Epidermal melanocyte (primary cell): ENCODE results near the gene CDK3.
"Not testable (repeated sequence)": the region's sequence is repeated elsewhere in the genome, so short reads cannot be mapped to it uniquely, and the experiment has no call there.

ENCODE experiments used
- DNase-seq: peaks from one replicate; pipeline ENCODE4 v3.0.0; 2011; ENCODE audit warnings: low spot score; ENCODE audit not compliant: insufficient read length

CDK3 gene

DNA sequence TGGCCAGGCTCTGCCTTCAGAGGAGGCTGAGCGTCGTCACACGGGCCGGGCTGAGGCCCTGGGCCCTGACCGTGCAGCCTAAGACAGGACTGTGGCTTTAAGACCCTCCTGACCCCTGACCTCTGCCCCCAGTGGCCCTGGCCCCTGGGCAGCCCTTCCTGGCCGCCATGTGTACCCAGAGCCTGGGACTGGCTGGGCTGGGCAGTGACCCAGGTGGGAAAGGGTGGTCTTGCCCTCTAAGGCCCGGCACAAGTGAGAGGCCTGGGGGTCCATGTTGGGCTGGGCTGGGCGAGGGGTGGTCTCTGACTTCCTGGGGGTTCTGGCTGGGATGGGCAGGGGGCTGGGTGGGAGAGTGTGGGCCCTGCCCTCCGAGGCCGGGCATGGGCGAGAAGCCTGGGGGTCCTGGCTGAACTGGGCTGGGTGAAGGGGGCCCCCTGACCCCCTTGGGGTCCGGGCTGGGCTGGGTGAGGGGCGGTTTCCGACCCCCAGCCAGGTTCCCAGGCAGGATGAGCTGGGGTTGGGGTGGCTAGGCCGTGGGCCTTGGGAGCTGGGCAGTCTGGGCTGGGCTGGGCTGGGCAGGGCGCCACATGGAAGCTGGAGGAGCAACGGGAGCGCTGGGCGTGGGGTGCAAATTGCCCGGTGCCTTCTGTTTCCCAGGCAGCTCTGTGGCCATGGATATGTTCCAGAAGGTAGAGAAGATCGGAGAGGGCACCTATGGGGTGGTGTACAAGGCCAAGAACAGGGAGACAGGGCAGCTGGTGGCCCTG lies at the start of gene CDK3:
Gene CDK3 (plus strand): TSS at position 101 of the 767 bp plus-strand sequence. CDS start 571 bp downstream, at position 672.
- peak; percentile 1 for DNase-seq

DNA sequence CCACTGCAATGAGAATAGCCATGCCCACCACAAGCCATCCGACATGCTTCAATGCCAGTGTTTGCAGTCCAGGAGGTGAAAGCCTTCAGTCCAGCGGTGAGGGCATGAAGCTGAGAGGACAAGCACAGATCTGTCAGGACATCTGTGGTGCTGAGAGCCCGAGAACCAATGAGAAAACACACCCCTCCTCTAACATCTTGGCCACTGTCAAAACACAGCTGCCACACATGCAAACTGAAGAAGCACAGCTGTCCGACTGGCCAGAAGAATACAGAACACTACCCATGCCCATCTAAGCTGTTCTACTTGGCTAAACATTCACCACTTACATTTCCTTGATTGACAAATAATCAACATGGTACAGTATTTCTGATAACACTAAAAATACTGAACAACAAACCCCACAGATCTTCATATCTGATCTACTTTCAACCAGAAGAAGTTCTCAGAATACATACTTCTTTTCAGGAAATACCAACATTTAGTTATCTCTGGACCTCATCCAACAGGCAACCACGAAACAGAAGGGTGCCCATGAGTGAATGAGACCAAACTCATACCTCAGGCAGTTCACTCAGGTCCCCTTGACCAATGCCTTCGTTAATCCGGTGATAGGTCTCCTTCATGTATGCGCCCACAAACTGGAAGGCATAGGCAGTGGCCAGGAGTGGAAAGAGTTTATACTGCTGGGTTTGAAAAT lies 49.6 kb upstream of the CDK3 start:
- no peak for DNase-seq

DNA sequence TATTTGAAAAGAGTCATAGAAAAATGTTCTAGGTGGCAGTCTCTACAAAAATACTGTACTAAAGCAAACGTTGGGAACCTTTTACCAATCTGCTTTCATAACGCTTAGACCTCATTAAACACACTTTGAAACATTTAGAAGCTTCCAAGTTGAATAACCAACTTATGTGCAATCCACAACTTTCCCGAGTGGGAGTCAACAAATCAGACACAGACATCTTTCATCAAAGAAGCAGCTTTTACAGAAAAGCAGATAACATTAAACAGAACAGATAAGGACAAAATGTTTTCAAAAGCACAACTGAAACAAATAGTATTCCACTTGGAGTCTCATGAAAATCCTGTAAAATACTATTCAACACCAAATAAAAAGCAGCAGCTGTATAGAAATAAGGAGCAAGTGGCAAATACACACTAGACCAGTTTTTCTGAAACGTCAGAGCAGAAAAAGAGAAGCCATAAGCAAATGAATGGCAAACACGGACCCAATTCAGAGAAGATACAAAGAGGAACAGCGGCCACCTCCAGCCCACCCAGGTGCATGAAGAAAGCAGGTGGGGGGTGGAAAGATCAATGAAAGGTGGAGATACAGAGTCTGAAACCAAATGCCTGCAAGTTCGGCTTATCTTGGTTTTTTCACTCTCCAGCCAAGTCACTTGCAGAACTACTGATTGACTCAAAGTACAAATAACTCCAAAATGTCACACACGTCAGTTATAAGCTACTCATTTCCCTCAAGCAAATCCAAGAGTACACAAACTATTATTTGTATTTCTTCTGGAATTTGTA lies 41.4 kb upstream of the CDK3 start:
- no peak for DNase-seq

DNA sequence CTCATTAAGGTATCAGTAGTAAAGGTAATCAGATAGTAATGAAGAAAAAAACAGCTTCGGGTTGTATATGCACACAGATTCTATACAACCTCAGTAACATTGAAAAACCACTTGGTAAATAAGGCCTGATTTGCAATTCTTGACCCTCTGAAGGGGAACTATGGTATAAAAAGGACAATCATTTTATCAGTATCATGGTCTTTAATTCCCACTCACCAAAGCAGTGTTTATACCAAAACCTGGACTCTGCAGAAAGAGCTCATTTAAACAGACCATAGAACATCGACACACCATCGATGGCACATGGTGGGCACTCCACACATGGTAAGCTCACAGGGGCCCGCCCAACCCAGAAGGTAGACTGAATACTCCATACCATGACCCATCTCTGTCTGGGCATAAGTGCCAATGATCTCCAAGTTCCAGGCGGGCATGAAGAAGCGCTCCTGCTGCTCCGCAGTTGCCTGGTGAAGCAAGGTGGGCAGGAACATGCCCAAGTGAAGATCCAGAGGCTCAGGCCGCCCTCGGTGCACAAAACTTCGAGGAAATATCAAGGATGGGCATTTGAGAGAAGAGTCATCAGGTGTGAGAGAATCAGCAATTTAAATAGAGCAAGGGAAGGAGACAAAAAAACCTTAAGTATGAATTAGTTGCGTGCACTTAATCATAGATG lies 40.7 kb upstream of the CDK3 start:
- DNase-seq, result no peak

DNA sequence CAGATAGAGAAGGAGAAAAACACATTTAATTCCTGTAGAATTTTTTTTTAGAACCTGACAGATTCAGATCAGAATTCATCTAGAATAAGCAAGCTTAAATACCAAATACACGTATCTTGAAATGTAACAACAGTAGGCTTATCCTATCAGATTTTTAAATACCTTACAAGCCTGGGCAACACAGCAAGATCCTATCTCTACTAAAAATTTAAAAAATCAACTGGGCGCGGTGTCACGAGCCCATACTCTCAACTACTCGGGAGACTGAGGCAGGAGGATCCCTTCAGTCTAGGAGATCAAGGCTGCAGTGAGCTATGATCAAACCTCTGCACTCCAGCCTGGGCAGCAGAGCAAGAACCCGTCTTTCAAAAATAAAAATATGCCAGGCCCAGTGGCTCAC lies 35.2 kb upstream of the CDK3 start:
- no peak for DNase-seq

DNA sequence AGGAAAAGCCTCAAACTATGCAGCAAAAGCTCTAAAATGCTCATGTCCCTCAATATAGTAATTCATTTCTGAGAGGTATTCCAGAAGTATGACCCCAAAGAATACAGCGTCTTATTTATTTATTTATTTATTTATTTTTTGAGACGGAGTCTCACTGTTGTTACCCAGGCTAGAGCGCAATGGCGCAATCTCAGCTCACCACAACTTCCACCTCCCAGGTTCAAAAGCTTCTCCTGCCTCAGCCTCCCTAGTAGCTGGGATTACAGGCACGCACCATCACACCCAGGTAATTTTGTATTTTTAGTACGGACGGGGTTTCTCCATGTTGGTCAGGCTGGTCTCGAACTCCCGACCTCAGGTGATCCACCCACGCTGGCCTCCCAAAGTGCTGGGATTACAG lies 31.6 kb upstream of the CDK3 start:
- not testable (repeated sequence) for DNase-seq

DNA sequence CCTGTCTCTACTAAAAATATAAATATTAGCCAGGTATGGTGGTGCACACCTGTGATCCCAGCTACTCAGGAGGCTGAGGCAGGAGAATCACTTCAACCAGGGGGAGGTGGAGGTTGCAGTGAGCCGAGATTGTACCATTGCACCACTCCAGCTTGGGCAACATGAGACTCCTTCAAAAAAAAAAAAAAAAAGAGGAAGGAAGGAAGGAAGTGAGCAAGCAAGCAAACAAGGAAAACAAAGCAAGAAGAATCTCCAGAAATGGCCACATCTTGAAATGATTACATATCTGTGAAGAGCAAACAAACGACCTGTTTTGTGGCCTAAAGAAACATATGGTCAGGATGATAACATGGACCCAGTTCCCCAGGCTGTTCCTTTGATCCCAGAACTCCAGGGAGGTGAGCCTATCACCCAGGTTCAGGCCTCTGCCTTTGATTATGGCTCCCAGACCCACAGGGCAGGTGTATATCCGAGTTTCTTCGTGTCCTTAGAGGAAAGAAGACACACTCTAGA lies 30.6 kb upstream of the CDK3 start:
- DNase-seq, result no peak

DNA sequence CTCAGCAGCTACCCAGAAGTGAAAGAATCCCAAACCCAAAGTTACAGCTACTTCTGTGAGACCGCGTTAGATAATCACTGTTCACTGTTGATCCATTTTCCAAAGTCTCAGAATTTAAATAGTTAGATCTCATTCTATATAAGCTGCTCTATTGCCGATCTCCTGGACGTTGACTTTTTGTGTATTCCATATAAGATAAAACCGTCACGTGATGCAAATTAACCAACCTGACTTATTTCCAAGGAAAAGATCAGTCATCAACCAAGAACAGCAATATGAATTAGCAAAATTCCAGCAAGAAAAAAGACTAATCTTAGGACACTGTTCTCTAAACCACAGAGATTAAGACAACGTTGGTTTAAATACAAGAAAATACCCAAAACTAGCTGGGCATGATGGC lies 30.0 kb upstream of the CDK3 start:
- DNase-seq, result no peak

DNA sequence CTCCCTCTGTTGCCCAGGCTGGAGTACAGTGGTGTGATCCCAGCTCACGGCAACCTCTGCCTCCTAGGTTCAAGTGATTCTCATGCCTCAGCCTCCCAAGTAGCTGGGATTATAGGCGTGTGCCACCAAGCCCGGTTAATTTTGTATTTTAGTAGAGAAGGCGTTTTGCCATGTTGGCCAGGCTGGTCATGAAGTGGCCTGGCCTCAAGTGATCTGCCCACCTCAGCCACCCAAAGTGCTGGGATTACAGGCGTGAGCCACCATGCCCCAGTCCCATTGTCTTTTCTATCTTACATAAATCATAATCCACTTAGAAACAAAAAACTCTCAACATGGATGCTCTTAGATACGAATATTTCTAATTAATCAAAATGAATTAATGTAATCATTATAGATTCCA lies 25.5 kb upstream of the CDK3 start:
- not testable (repeated sequence) for DNase-seq

DNA sequence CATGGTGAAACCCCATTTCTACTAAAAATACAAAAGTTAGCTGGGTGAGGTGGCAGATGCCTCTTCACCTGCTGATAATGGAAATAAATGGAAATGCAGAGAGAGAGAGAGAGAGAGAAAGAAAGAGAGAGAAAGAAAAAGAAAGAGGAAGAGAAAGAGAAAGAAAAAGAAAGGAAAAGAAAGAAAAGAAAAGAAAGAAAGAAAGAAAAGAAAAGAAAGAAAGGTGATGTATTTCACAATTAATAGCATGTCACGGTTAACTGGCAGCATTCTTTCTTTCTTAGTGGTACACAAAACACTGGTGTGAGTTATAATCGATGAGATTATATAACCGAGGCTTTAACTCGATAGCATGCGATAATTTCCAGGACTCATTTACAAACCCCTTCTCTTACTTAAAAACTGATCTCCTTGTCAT lies 24.9 kb upstream of the CDK3 start:
- no peak for DNase-seq

DNA sequence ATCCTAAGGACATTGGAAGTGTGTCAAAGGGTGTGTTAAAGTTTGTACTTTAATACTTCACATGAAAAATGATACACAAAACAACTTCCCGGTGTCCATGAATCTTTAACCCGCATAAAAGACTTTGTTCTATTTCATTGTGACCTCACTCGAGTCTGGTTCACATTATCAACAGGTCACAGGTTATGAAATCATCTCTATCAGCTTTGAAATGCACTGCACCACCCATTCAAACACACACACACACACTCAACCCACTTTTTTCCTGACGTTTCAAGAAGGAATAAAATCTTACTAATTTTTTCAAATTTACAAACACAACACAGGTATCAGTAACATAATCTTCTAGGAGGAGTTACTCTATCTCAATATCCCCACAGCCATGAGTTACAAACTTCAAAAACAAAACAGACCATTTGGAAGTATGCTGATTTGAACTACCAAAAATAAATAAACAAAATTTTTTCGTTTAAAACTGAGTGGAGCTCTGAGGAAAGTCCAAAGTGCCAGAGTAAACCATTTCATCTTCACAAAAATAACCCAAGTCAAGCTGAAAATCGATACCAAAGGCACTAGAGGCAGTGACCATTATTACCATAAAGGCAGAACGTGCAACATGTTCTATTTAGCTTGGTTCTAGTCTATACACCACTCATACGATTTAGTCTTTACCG lies 24.3 kb upstream of the CDK3 start:
- DNase-seq, result no peak

DNA sequence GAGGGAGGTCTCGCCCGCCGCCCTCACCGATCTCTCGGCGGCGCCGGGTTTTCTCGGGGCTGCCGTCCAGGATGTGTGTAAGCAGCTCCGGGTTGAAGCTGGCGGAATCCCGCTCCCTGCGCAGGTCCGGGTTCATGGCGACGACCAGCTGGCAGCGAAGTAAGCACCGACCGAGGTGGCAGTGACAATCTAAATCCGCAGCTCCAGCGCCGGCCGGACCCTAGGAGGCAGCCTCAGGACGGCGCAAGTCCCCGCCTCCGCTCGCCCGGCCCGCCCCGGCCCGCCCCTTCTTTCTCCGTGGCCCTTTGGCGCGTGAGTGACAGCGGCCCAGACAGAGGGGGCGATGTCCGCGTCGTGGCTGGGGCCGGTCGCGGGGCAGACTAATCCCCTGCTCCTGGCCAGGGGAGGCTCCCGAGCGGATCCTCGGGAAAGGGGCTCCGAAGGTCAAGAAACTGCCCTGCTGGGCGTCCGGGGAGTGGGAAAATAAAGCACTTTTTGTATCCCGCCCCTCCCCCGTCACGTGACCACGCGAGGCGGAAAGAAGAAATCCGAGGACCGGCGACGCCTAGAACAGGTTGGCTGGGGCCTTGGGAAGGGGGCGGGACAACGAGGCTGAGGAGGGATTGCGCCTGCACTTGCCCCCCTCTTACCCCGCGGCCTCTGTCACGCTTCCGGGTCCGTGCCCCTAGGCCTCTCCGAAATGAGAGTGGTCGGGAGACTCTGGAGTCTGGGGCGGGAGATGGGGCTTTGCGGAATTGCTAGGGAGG lies 21.5 kb upstream of the CDK3 start, which contains the start of the genes ACOX1 and TEN1:
Gene ACOX1 (minus strand): TSS at position 229 of the 767 bp plus-strand sequence. CDS start 93 bp downstream, at position 136.
Gene TEN1 (plus strand): TSS at position 303 of the 767 bp plus-strand sequence. CDS start 6,953 bp downstream, outside the sequence.
- DNase-seq, result peak; percentile 59

DNA sequence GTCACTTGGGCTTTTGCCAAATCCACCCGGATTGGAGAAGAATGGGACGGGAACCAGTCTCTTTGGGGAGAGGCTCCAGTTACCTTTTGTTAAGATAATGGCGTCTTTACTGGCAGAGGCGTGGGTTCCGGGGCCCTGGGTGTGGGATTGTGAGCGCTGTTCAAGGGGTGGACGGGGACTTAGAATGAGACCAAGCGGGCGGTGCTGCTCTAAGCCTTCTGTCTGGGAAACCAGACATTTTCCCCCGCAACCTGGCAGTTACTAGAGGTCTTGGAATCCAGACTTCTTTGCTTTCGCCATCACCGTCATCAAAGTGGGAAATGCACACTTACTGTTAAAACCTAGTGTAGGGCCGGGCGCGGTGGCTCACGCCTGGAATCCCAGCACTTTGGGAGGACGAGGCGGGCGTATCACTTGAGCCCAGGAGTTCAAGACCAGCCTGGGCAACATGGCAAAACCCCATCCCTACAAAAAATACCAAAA lies 20.9 kb upstream of the CDK3 start:
- no peak for DNase-seq

DNA sequence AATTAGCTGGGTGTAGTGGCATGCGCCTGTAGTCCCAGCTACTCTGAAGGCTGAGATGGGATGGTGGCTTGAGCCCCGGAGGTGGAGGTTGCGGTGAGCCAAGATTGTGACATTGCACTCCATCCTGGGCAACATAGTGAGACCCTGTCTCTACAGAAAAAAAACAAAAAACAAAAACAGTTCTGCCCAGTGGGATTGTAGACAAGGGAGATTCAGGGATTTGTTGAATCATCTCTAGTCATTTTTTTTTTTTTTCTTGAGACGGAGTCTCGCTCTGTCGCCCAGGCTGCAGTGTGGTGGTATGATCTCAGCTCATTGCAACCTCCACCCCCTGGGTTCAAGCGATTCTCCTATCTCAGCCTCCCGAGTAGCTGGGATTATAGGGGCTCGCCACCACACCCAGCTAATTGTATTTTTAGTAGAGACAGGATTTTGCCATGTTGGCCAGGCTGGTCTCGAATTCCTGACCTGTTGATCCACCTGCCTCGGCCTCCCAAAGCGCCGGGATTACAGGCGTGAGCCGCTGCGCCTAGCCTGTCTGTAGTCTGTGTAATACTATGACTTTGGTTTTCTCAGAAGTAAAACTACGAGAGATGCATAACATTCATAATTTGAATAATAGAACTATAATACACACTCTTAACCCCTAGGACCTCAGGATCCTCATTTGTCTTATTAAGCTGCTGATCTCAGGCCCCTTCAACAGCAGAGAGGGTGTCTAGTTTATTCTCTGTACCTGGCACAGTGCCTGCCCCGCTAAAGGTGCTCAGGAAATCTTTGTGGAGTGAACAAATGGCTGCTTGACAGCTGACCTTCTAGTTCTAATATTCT lies 20.3 kb upstream of the CDK3 start:
- DNase-seq, result no peak

DNA sequence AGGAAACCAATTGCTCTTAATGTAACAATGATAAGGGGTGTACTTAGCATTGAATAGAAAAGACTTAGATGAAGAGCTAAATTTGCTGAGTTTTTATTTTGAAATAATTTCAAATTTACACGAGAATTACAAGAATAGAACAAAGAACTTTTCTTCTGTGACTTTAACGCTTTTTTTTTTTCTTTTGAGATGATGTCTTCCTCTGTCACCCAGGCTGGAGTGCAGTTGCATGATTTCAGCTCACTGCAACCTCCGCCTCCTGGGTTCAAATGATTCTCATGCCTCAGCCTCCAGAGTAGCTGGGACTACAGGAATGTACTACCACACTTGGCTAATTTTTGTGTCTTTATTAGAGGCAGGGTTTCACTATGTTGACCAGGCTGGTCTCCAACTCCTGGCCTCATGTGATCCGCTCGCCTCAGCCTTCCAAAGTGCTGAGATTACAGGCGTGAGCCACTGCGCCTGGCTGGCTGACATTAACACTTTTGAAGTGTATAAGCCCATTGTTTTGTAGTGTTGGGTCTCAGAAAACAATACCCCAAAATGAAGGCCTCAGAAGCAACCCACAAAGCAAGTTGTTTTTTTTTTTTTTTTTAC lies 19.5 kb upstream of the CDK3 start:
- DNase-seq, result no peak

DNA sequence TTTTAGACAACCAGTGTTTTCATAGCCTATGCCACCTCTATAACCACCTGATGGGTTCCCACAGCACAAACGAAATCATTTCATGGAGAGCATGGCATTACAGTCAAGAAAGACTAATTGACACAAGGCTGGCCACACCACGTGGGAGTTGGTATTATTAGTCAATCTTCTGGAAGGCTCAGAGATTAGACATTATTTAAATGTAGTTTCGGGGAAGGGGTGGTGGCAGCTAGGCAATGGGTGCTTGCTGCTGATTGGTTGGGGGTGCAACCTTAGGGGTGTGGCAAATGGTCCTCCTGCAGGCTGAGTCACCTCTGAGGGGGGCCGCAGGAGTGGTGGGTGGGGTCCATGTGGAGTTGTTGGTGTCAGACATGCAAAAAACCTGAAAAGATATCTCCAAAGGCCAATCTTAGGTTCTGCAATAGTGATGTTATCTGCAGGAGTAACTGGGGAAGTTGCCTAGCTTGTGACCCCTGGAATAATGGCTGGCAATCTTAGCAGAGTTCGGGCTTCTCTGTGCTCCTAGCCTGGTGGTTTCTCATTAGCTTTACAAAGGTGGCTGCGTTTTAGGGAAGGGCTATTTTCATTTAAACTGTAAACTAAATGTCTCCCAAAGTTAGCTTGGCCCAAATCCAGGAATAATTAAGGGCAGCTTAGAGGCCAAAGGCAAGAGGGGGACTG lies 17.0 kb upstream of the CDK3 start:
- no peak for DNase-seq

DNA sequence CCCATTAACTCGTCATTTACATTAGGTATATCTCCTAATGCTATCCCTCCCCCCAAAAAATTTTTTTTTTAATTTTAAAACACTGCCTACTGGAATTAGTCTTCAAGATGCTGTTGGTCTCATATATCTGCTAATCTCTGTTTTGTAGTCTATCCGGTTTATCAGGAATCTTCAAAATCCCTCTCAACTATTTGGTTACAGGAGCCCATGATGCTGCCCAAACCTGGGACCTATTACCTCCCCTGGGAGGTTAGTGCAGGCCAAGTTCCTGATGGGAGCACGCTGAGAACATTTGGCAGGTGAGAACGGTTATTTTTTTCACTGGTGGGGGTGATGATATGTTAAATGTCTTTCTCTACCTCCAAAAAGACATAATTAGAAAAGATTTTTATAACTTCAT lies 14.7 kb upstream of the CDK3 start:
- no peak for DNase-seq

DNA sequence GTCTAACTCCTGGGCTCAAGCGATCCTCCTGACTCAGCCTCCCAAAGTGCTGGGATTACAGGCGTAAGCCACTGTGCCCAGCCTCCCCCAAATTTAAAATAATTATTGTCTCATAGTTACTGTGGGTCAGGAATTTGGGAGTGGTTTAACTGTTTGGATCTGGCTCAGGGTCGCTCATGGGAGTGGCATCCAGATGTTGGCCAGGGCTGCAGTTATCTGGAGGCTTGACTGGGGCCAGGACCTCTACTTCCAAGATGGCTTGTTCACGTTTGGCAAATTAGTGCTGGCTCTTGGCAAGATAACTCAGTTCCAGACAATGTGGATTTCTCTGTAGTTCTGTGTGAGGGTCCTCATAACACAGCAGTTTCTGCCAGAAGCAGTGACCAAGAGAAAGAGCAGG lies 13.6 kb upstream of the CDK3 start:
- no peak for DNase-seq
